CD14-positive monocyte (primary cell): ENCODE results near the gene SLC6A5. TPM values are rescaled to one million over a fixed set of nuclear protein-coding genes. Genes with fewer than 3 reads are reported as not detected.

ENCODE experiments used
- DNase-seq, 3 donors: peaks; one replicate each; pipeline ENCODE4 v3.0.0-alpha.2; 2011 to 2022
- H2AFZ ChIP-seq: 2 replicates; pipeline ENCODE4 v1.6.0; 2012; ENCODE audit warnings: mild to moderate bottlenecking, low read depth, low read length, inconsistent platforms; ENCODE audit not compliant: insufficient read depth, poor library complexity, severe bottlenecking
- H3K27ac ChIP-seq, 2 donors: 1 replicate in 1 of 2; 2 replicates in 1 of 2; pipeline ENCODE4 v1.5.1; 2012 to 2013; ENCODE audit warnings: low read length in 2 of 2, control low read depth in 1 of 2, inconsistent platforms in 1 of 2, low read depth in 1 of 2, mild to moderate bottlenecking in 1 of 2
- H3K27me3 ChIP-seq, 2 donors: one replicate each; pipeline versions ENCODE4 v1.6.0 to v1.6.1; 2011 to 2013; ENCODE audit warnings: low read length in 2 of 2; ENCODE audit not compliant: control insufficient read depth in 2 of 2, insufficient read depth in 2 of 2
- H3K36me3 ChIP-seq, 2 donors: replicated peaks in 1 of 2; 1 replicate in 1 of 2; 2 replicates in 1 of 2; pipeline versions ENCODE4 v1.5.1 to v1.6.1; 2012 to 2013; ENCODE audit warnings: low read length in 2 of 2, control low read depth in 1 of 2, inconsistent platforms in 1 of 2, mild to moderate bottlenecking in 1 of 2; ENCODE audit not compliant: insufficient read depth in 2 of 2, control insufficient read depth in 1 of 2
- H3K4me1 ChIP-seq, 2 donors: 1 replicate in 1 of 2; 2 replicates in 1 of 2; pipeline versions ENCODE4 v1.5.1 to v1.6.1; 2012 to 2013; ENCODE audit warnings: low read length in 2 of 2, control low read depth in 1 of 2, inconsistent platforms in 1 of 2, mild to moderate bottlenecking in 1 of 2, moderate library complexity in 1 of 2; ENCODE audit not compliant: insufficient read depth in 2 of 2, control insufficient read depth in 1 of 2
- H3K4me2 ChIP-seq: replicated peaks from 2 replicates; pipeline ENCODE3; 2012; ENCODE audit warnings: low read length, moderate library complexity, mild to moderate bottlenecking; ENCODE audit not compliant: poor library complexity, severe bottlenecking; ENCODE audit errors: extremely low read depth
- H3K4me3 ChIP-seq, 3 experiments: fragments of 200-600 bp in 1 of 3; sonication (generic) in 1 of 3; replicated peaks in 1 of 3; 1 replicate in 2 of 3; 2 replicates in 1 of 3; pipeline ENCODE4 v1.5.1; 2011 to 2013; ENCODE audit warnings: low read length in 3 of 3, mild to moderate bottlenecking in 3 of 3, control low read depth in 2 of 3, low read depth in 2 of 3, inconsistent platforms in 1 of 3, moderate library complexity in 1 of 3
- H3K79me2 ChIP-seq: 2 replicates; pipeline ENCODE4 v1.6.0; 2012; ENCODE audit warnings: mild to moderate bottlenecking, control low read depth, inconsistent platforms, low read length, moderate library complexity; ENCODE audit not compliant: insufficient read depth
- H3K9ac ChIP-seq: 2 replicates; pipeline ENCODE4 v1.6.0; 2017; ENCODE audit warnings: low read length, mild to moderate bottlenecking; ENCODE audit not compliant: insufficient read depth, poor library complexity, severe bottlenecking
- H3K9me3 ChIP-seq, 2 donors: replicated peaks in 1 of 2; 1 replicate in 1 of 2; 2 replicates in 1 of 2; pipeline versions ENCODE4 v1.5.1 to v1.6.1; 2012 to 2013; ENCODE audit warnings: low read length in 2 of 2, control low read depth in 1 of 2; ENCODE audit not compliant: control insufficient read depth in 1 of 2, insufficient read depth in 1 of 2
- H4K20me1 ChIP-seq: 2 replicates; pipeline ENCODE4 v1.6.0; 2012; ENCODE audit warnings: mild to moderate bottlenecking, low read length, control low read depth, moderate library complexity; ENCODE audit not compliant: insufficient read depth
- H3K27ac Mint-ChIP-seq, 7 donors: one replicate each; pipeline ENCODE4 v1.8.0; 2020; ENCODE audit warnings: mild to moderate bottlenecking in 7 of 7, mixed read lengths in 7 of 7, moderate library complexity in 6 of 7, inconsistent platforms in 2 of 7
- H3K27me3 Mint-ChIP-seq, 3 donors: one replicate each; pipeline ENCODE4 v1.8.0; 2021 to 2022; ENCODE audit warnings: low read depth in 3 of 3, mild to moderate bottlenecking in 3 of 3, mixed read lengths in 3 of 3, moderate library complexity in 3 of 3, inconsistent platforms in 1 of 3
- H3K36me3 Mint-ChIP-seq, 2 donors: one replicate each; pipeline ENCODE4 v1.8.0; 2020; ENCODE audit warnings: mixed read lengths in 2 of 2, inconsistent platforms in 1 of 2, mild to moderate bottlenecking in 1 of 2
- H3K4me1 Mint-ChIP-seq: one replicate; pipeline ENCODE4 v1.8.0; 2020; ENCODE audit warnings: mild to moderate bottlenecking, mixed read lengths
- H3K4me3 Mint-ChIP-seq, 2 donors: one replicate each; pipeline ENCODE4 v1.8.0; 2020; ENCODE audit warnings: mild to moderate bottlenecking in 2 of 2, mixed read lengths in 2 of 2, moderate library complexity in 1 of 2
- H3K9me3 Mint-ChIP-seq, 7 donors: one replicate each; pipeline ENCODE4 v1.8.0; 2020 to 2022; ENCODE audit warnings: mixed read lengths in 7 of 7, mild to moderate bottlenecking in 6 of 7, moderate library complexity in 6 of 7, inconsistent platforms in 2 of 7
- WGBS: methylation state at CpG from one replicate; pipeline ENCODE4 v1.1.5; 2013; ENCODE audit warnings: missing lambda C conversion rate; ENCODE audit not compliant: insufficient coverage; 5-methylcytosine and 5-hydroxymethylcytosine counted together
- intact Hi-C, 2 donors: fragments of 100-400 bp; cut with micrococcal nuclease; formaldehyde crosslinking; loops; one replicate each; pipeline versions ENCODE4 v1.15.0 to v1.15.1; 2023
- polyA plus RNA-seq, 3 donors: library from polyadenylated mRNA; depleted of rRNA in 1 of 3; unstranded in 2 of 3; stranded (reverse) in 1 of 3; fragments of 300-500 nt in 2 of 3; fragments of >200 nt in 1 of 3; fragmentation: Illumina TruSeq in 2 of 3; gene quantifications; 1 replicate in 2 of 3; 2 replicates in 1 of 3; pipeline ENCODE4 v1.2.3, GENCODE V29; 2012 to 2021
- TF ChIP-seq, protein P1 (sequence below): fragments of 200-600 bp; IDR thresholded peaks from one replicate; pipeline ENCODE4 v1.8.0; 2022; ENCODE audit warnings: antibody characterized with exemption, mild to moderate bottlenecking

SLC6A5 gene
- polyA plus RNA-seq, 3 donors: not detected

DNA sequence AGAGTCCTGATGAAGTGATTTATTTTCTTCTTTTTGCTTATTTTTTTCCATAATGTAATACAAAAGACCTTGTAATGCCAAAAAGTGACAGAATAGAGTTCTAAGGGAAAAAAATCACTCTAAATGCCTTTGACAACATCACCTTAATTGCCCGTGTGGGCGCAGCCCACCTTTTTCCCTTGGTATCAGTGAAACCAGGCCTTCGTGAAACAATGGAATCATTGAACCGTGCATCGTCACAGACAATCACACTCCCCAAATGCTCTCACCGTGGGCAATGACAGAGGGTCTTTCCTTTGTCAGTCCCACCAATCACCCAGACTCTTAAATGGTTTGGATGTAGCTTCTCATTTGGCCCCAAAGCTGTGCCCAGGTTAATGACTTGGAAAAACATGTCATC is 9.6 kb upstream of the SLC6A5 start:
- H3K4me1 Mint-ChIP-seq: no peaks in the 10 kb centered on the region
- Histone ChIP-seq H3K27ac (no peak overlapping the region), H2AFZ (no peak overlapping the region), H3K4me3 (no peak overlapping the region), H3K4me2 (no peak overlapping the region), H3K27me3 (peaks cover 3 to 25% of the 10 kb centered on the region in 2 donors), H3K9ac (no peak overlapping the region), H3K36me3 (no peaks in the 10 kb centered on the region), H3K4me1 (no peaks in the 10 kb centered on the region), H3K9me3 (no peaks in the 10 kb centered on the region), H3K79me2 (no peaks in the 10 kb centered on the region), H4K20me1 (no peaks in the 10 kb centered on the region)
- DNase-seq: no peak
- no peaks in the 10 kb centered on the region for H3K36me3 Mint-ChIP-seq
- WGBS: 72% methylated on average over 2 of the region's 6 CpGs
- TF ChIP-seq, protein P1, sequence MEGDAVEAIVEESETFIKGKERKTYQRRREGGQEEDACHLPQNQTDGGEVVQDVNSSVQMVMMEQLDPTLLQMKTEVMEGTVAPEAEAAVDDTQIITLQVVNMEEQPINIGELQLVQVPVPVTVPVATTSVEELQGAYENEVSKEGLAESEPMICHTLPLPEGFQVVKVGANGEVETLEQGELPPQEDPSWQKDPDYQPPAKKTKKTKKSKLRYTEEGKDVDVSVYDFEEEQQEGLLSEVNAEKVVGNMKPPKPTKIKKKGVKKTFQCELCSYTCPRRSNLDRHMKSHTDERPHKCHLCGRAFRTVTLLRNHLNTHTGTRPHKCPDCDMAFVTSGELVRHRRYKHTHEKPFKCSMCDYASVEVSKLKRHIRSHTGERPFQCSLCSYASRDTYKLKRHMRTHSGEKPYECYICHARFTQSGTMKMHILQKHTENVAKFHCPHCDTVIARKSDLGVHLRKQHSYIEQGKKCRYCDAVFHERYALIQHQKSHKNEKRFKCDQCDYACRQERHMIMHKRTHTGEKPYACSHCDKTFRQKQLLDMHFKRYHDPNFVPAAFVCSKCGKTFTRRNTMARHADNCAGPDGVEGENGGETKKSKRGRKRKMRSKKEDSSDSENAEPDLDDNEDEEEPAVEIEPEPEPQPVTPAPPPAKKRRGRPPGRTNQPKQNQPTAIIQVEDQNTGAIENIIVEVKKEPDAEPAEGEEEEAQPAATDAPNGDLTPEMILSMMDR: no peak
- H3K4me3 Mint-ChIP-seq: no peak overlapping the region
- peaks cover 0 to 5% (median 2%) of the 10 kb centered on the region in 7 donors for H3K9me3 Mint-ChIP-seq
- intact Hi-C loops: no loop called here
- H3K27me3 Mint-ChIP-seq: peaks cover 10 to 20% (median 17%) of the 10 kb centered on the region in 3 donors
- no peak overlapping the region for H3K27ac Mint-ChIP-seq

- WGBS: 100% methylated on average over 1 of the region's 3 CpGs
- no peak overlapping the region for H3K4me3 Mint-ChIP-seq
- intact Hi-C loops: no loop called here
These were observed 9.0 kb upstream of the SLC6A5 start for GRCh38 chr11:20590381-20590780.

More at GRCh38 chr11:20590381-20590780, 9.0 kb upstream of the SLC6A5 start:
- Mint-ChIP-seq H3K36me3 (no peaks in the 10 kb centered on the region), H3K27ac (no peak overlapping the region), H3K27me3 (peaks cover 15 to 26% (median 21%) of the 10 kb centered on the region in 3 donors), H3K4me1 (no peaks in the 10 kb centered on the region), H3K9me3 (peaks cover 0 to 5% (median 2%) of the 10 kb centered on the region in 7 donors)
- Histone ChIP-seq H4K20me1 (no peaks in the 10 kb centered on the region), H3K4me3 (no peak overlapping the region), H3K79me2 (no peaks in the 10 kb centered on the region), H3K4me1 (no peaks in the 10 kb centered on the region), H2AFZ (no peak overlapping the region), H3K9me3 (no peaks in the 10 kb centered on the region), H3K27me3 (peaks cover 8 to 31% of the 10 kb centered on the region in 2 donors), H3K36me3 (no peaks in the 10 kb centered on the region), H3K9ac (no peak overlapping the region), H3K4me2 (no peak overlapping the region), H3K27ac (no peak overlapping the region)
- DNase-seq: no peak
- TF ChIP-seq, protein P1: no peak
